Progenitor cell of endocrine pancreas (in vitro differentiated cells): Measurements from ENCODE around the gene TAF1D. TPM values are rescaled to one million over a fixed set of nuclear protein-coding genes. Genes with fewer than 3 reads are reported as not detected.
"Not testable (repeated sequence)": the region's sequence is repeated elsewhere in the genome, so short reads cannot be mapped to it uniquely, and the experiment has no call there.

ENCODE experiments used
- DNase-seq: peaks from one replicate; pipeline ENCODE4 v3.0.0; 2021; ENCODE audit warnings: low spot score; ENCODE audit not compliant: unreplicated experiment
- H3K27ac Mint-ChIP-seq: 2 replicates; pipeline ENCODE4 v1.8.0; 2021; ENCODE audit warnings: mild to moderate bottlenecking, moderate library complexity, mixed read lengths
- H3K27me3 Mint-ChIP-seq: 2 replicates; pipeline ENCODE4 v1.8.0; 2021; ENCODE audit warnings: mixed read lengths
- H3K36me3 Mint-ChIP-seq: 2 replicates; pipeline ENCODE4 v1.8.0; 2022; ENCODE audit warnings: mixed read lengths; ENCODE audit not compliant: insufficient read depth
- H3K4me1 Mint-ChIP-seq: 2 replicates; pipeline ENCODE4 v1.8.0; 2021; ENCODE audit warnings: low read depth, mixed read lengths
- H3K4me3 Mint-ChIP-seq: 2 replicates; pipeline ENCODE4 v1.8.0; 2021; ENCODE audit warnings: low read depth, mild to moderate bottlenecking, moderate library complexity, mixed read lengths
- H3K9me3 Mint-ChIP-seq: 2 replicates; pipeline ENCODE4 v1.8.0; 2021; ENCODE audit warnings: low read depth, mixed read lengths
- total RNA-seq: library from RNA; stranded (reverse); gene quantifications from 2 replicates; pipeline ENCODE4 v1.2.1, GENCODE V29; 2021
- TF ChIP-seq, protein P1 (sequence below): fragments of 200-600 bp; sonication (generic); IDR thresholded peaks from one replicate; pipeline ENCODE4 v1.5.0; 2021; ENCODE audit warnings: antibody characterized with exemption, mild to moderate bottlenecking; ENCODE audit not compliant: unreplicated experiment

TAF1D gene
- total RNA-seq, 1 donor from 2014 or later, result 146 TPM

DNA sequence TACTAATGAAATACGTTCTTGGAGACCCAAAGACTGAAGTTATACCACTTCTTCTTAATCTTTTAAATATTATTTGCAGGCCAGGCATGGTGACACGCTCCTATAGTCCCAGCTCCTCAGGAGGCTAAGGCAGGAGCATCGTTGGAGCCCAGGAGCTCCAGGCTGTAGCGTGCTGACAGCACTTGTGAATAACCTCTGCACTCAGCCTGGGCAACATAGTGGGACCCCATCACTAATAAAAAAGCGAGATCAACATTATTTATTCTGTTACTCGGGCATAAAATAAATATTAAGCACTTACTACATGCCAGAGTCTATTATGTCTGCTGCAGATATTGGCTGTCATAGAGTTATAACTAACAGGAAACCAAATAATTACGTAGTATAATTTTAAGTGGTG, 42.1 kb upstream of the TAF1D start:
- TF ChIP-seq, protein P1, sequence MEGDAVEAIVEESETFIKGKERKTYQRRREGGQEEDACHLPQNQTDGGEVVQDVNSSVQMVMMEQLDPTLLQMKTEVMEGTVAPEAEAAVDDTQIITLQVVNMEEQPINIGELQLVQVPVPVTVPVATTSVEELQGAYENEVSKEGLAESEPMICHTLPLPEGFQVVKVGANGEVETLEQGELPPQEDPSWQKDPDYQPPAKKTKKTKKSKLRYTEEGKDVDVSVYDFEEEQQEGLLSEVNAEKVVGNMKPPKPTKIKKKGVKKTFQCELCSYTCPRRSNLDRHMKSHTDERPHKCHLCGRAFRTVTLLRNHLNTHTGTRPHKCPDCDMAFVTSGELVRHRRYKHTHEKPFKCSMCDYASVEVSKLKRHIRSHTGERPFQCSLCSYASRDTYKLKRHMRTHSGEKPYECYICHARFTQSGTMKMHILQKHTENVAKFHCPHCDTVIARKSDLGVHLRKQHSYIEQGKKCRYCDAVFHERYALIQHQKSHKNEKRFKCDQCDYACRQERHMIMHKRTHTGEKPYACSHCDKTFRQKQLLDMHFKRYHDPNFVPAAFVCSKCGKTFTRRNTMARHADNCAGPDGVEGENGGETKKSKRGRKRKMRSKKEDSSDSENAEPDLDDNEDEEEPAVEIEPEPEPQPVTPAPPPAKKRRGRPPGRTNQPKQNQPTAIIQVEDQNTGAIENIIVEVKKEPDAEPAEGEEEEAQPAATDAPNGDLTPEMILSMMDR, result no peak
- no peaks in the 10 kb centered on the region for H3K9me3 Mint-ChIP-seq
- no peak for DNase-seq
- peaks cover 31% of the 10 kb centered on the region for H3K4me1 Mint-ChIP-seq
- peaks cover 7% of the 10 kb centered on the region for H3K36me3 Mint-ChIP-seq
- H3K27me3 Mint-ChIP-seq, result no peaks in the 10 kb centered on the region
- no peak overlapping the region for H3K27ac Mint-ChIP-seq
- peak overlapping the region; percentile 99 for H3K4me3 Mint-ChIP-seq

DNA sequence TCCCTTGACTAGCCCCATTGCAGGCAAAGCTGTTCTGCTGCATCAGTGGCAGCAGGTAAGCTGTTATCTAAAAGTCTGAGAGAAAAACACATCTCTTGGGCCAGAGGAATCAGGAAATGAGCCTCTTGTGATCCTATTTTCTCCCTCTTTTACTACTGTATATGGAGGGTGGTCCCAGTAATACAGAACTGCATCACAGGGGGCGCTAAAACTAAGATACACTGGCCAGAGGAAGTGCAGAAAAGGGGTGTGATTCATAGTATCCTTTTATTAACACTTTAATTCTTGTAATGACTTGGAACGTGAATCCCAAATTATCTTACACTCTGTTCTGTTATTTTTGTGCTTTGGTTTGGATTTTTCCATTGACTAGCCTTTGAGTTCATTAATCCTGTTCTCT, 34.0 kb upstream of the TAF1D start:
- TF ChIP-seq, protein P1, result peak; percentile 46
- Mint-ChIP-seq H3K27me3 (no peaks in the 10 kb centered on the region), H3K4me3 (no peak overlapping the region), H3K4me1 (peaks cover 16% of the 10 kb centered on the region), H3K9me3 (no peaks in the 10 kb centered on the region), H3K36me3 (peaks cover 2% of the 10 kb centered on the region), H3K27ac (no peak overlapping the region)
- DNase-seq, result no peak

DNA sequence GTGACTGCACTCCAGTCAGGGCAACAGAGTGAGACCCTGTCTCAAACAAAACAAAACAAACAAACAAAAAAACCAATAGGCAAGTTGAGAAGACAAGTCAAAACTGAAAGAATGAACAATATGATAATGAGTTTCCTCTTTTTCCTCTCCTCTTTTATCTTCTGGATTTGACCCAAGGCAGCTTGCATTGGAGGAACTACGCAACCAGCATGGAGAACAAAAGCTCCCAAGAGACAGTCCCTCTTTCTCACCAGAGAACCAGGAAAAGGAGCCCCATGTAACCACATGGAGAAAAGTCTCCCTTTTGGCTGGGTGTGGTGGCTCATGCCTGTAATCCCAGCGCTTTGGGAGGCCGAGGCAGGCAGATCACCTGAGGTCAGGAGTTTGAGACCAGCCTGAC, 33.3 kb upstream of the TAF1D start:
- not testable (repeated sequence) for H3K4me3 Mint-ChIP-seq, H3K27ac Mint-ChIP-seq, H3K9me3 Mint-ChIP-seq, H3K36me3 Mint-ChIP-seq, DNase-seq, H3K27me3 Mint-ChIP-seq
- peaks cover 21% of the 10 kb centered on the region for H3K4me1 Mint-ChIP-seq

DNA sequence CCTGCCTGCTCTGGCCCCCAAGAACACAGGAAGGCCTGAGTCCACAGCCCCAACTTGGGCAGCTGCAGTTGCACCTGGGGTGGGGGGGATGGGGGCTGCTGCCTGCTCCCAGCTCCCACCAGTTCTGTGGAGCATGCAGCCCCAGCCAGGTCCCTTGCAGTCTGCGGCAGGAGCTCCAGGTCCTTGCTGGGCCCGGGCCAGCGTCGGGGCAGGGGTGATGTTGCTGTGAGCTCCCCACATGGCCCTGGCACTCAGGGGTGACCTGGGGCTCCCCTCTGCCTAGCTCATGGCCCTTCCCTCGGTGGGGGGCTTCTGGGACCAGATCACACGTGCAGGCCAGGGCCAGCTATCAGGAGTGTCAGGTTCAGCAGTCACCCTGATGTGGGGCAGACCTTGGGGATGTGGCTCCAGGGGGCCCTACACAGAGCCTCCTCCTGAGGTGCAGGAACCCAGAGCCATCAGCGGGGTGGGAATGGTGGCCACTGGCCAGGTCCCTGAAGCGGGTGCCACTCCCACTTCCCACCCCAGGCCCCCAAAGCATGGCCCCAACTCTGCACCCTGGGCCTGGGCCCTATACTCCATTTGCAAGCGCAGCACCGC, 32.4 kb upstream of the TAF1D start:
- TF ChIP-seq, protein P1, result no peak
- Mint-ChIP-seq H3K4me1 (peaks cover 24% of the 10 kb centered on the region), H3K36me3 (no peaks in the 10 kb centered on the region), H3K27ac (no peak overlapping the region), H3K9me3 (no peaks in the 10 kb centered on the region), H3K4me3 (no peak overlapping the region), H3K27me3 (no peaks in the 10 kb centered on the region)
- DNase-seq, result no peak

DNA sequence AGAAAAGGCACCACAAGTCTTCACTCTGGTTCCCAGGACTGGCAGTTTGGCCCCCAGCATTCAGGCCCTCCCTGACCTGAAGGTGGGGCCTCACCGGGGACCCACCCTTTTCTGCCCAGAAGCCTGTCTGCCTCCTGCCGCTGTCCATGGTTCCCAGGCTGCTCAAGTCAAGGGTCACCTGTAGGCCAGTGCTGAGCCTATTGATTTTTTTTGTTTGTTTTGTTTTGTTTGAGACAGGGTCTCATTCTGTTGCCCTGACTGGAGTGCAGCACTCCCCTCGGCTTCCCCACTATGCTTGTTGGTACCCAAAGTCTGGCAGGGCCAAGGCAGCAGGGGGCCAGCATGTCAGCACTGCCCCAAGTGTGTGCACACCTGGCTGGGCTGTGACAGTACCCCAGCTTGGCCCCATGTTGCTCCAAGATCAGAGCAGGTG, 31.8 kb upstream of the TAF1D start:
- TF ChIP-seq, protein P1, result no peak
- no peaks in the 10 kb centered on the region for H3K36me3 Mint-ChIP-seq
- peak overlapping the region; percentile 92 for H3K27ac Mint-ChIP-seq
- DNase-seq, result peak; percentile 74
- peak overlapping the region; percentile 19 for H3K4me3 Mint-ChIP-seq
- no peaks in the 10 kb centered on the region for H3K9me3 Mint-ChIP-seq
- no peaks in the 10 kb centered on the region for H3K27me3 Mint-ChIP-seq
- H3K4me1 Mint-ChIP-seq, result peaks cover 29% of the 10 kb centered on the region

DNA sequence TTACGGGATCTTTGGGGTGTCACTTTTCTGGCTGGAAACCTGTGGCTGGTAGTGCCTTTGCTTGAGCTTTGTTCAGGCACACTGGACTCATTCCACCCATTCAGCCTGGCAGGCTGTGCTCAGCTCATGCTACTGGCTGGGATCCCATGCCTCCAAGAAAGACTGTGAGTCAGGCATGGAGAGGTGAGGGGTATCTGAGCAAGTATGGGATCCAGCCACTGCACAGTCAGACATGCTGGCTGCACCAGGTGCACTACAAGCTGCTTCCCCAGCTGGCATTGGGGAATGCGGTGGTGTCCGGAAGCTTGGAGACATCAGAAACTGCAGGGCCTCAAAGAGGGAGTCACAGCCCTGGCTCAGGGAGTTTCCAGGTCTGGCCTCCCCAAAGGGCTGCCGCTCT, 30.8 kb upstream of the TAF1D start:
- TF ChIP-seq, protein P1, result no peak
- no peaks in the 10 kb centered on the region for H3K36me3 Mint-ChIP-seq
- no peak overlapping the region for H3K27ac Mint-ChIP-seq
- no peak overlapping the region for H3K4me3 Mint-ChIP-seq
- no peaks in the 10 kb centered on the region for H3K27me3 Mint-ChIP-seq
- DNase-seq, result no peak
- no peaks in the 10 kb centered on the region for H3K9me3 Mint-ChIP-seq
- peaks cover 29% of the 10 kb centered on the region for H3K4me1 Mint-ChIP-seq
